C4-2B (cell line): ENCODE data around the gene CCL27.

Experiments used
- H3K27ac ChIP-seq: fragments of 450-650 bp; 2 replicates; pipeline ENCODE4 v1.5.1; 2017
- ZFX ChIP-seq: fragments of 450-650 bp; IDR thresholded peaks from 2 replicates; pipeline ENCODE4 v1.6.1; 2017
- TF ChIP-seq, protein P1 (sequence below): fragments of 450-650 bp; conservative IDR thresholded peaks from 2 replicates; pipeline ENCODE4 v1.5.1; 2017; ENCODE audit warnings: mild to moderate bottlenecking

The CCL27 gene, protein sequence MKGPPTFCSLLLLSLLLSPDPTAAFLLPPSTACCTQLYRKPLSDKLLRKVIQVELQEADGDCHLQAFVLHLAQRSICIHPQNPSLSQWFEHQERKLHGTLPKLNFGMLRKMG

GRCh38 chr9:34662526-34663302 is at the start of gene CCL27:
Gene CCL27 (minus strand): TSS chr9:34662657. CDS start chr9:34662633, 24 bp downstream.
- H3K27ac ChIP-seq, result no peak within 1 kb of the TSS
- no peak for TF ChIP-seq ZFX
- TF ChIP-seq, protein P1, sequence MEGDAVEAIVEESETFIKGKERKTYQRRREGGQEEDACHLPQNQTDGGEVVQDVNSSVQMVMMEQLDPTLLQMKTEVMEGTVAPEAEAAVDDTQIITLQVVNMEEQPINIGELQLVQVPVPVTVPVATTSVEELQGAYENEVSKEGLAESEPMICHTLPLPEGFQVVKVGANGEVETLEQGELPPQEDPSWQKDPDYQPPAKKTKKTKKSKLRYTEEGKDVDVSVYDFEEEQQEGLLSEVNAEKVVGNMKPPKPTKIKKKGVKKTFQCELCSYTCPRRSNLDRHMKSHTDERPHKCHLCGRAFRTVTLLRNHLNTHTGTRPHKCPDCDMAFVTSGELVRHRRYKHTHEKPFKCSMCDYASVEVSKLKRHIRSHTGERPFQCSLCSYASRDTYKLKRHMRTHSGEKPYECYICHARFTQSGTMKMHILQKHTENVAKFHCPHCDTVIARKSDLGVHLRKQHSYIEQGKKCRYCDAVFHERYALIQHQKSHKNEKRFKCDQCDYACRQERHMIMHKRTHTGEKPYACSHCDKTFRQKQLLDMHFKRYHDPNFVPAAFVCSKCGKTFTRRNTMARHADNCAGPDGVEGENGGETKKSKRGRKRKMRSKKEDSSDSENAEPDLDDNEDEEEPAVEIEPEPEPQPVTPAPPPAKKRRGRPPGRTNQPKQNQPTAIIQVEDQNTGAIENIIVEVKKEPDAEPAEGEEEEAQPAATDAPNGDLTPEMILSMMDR, result no peak

DNA sequence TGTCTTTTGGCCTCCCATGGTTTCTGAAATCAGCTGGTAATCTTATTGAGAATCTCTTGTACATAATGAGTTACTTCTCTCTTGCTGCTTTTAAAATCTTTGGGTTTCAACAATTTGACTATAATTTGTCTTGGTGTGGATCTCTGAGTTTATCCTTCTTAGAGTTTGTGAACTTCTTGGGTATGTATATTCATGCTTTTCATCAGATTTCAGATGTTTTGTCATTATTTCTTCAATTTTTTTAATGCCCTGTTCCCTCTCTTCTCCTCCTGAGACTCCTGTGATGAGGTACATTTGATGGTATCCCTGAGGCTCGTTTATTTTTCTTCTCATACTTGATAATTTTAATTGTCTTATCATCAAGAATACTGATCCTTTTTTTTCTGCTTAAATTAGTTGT is 49.7 kb upstream of the CCL27 start:
- TF ChIP-seq ZFX, result no peak
- TF ChIP-seq, protein P1, result no peak
- no peak overlapping the region for H3K27ac ChIP-seq

GRCh38 chr9:34710023-34710422 is 47.6 kb upstream of the CCL27 start, which contains the start of gene CCL21:
Gene CCL21 (minus strand): TSS chr9:34710136. CDS start chr9:34710066, 70 bp downstream.
- TF ChIP-seq ZFX, result no peak
- TF ChIP-seq, protein P1, result no peak
- 0 out of 2 replicates have a peak within 1 kb of the TSS, but pooled peaks have one; percentile 5 for H3K27ac ChIP-seq

DNA sequence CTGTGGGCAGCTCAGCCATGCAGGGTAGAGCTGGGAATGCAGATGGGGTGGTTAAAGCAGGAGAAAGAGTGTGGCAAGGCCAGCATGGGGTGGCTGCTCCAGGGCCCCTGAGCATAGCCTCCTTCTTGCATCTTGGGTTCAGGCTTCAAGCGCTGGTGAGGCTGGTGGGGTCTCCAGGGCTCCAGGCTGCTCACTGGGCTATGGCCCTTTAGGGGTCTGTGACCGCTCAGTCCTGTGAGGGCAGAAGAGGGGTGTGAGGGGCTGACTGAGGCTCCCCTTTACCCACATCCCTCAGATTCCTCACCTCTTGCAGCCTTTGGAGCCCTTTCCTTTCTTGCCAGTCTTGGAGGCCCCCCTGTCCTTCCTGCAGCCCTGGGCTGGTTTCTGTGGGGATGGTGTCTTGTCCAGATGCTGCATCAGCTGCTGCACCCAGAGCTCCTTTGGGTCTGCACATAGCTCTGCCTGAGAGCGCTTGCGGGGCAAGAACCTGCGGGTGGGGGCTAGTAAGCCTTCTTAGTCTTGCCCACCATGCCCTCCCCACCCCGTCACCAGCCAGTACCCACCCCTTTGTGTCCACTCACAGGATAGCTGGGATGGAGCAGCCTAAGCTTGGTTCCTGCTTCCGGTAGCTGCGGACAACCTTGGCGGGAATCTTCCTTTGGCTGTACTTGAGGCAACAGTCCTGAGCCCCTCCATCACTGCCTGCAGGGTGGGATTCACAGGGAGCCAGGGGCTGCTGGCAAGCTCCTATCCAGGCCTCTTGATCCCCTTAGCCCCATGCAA is 46.9 kb upstream of the CCL27 start:
- H3K27ac ChIP-seq, result no peak overlapping the region
- TF ChIP-seq ZFX, result no peak
- TF ChIP-seq, protein P1, result no peak

DNA sequence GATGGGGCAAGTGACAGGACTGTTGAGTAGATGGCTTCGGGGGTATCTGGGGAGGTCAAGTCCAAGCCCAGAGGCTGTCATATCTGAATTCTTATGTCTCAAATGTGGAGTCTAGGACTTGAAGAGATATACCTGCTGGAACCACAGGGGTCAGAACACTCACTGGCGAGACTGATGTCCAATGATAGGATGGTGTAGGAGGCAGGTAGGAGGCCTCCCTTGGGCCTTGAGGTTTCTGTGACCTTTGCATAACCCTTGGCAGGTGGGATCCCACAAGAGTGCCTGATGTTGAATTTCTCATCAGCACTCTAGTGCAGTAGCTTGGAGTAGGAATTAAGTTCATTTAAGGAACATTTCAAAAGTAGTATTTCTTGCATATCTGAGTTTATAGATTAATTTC is 44.7 kb upstream of the CCL27 start:
- no peak overlapping the region for H3K27ac ChIP-seq
- no peak for TF ChIP-seq ZFX
- TF ChIP-seq, protein P1, result no peak

DNA sequence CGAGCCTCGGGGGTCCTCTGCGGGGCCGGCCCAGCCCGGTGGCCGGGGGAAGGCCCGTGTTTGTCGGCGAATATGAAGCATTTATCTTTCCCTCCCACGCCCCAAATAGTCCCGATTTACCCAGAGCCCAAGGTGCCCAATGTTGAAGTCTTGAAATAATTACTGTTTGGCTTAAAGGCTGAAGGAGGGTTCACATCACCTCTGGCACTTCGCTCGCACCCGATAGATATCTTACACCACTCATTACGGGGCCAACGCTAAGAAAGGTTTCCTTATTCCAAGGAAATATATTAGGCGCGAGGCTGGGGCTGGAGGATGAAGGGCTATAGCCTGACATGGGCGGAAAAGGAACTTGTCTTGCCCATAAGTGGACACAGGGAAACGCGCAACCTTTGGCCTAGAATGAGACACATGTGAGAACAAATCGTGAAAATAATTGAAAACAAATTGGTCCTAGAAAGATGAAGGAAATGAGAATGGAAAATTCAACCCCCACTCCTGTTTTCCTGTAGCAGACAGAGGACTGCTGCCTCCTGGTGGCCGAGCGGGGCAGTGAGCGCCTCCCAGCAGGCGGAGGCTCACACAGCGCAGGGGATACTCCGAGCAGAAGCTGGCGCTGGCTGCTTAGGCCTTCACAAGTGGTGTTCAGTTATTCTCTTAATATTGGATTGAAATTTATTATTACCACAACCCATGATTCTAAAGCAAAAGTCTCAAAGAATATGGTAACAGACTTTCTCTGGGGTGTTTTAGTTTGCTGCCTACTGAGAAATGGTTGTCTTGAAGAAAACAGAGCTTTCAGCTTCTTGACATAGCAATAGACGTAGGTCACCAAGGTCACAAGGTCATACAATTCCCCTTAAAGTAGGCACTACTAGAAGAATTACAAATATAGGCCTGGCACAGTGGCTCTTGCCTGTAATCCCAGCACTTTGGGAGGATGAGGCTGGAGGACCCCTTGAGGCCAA is 39.6 kb upstream of the CCL27 start:
- peak overlapping the region; percentile 38 for H3K27ac ChIP-seq
- no peak for TF ChIP-seq ZFX
- TF ChIP-seq, protein P1, result peak; percentile 96
